Activated CD4-positive, CD25-positive, alpha-beta regulatory T cell treated with anti-CD3 and anti-CD28 coated beads, Interleukin-2, amount 50 U/mL, for 72 hours (primary cell): ENCODE results near the gene FAM98B.

Experiments used
- DNase-seq: peaks from one replicate; pipeline ENCODE4 v3.0.0; 2021

FAM98B gene

DNA sequence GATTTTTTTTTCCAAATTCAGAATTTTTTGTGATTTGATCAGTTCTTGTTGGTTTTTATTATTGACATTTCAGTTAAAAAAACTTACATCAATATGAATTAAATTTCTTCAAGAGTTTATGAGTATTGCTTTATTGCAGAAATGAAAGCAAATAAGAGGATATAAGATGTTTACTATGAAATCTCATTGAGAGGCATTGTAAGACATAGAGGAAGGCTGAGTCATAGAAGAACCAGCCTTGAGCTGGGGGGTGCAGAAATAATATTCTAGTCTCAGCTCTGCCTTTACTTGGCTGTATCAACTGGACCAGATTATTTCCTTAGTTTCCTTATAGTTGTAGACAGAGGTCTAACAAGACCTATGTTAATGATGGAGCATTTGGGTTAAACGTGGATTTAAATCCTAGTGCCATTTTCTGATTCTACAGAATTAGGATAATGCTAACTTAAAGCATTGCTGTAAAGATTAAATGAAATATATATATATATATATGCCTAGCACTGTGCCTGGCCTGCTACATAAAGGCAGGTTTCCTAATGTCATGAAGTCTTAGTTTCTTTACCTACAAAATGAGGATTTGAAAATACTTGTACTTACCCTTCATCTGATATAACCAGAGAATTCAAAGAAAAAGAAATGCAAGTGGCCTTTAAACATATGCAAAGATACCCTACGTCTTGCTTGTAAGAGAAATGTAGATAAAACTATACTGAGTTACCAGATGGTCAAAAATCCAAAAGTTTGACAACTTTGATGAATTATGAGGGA is 7.3 kb downstream of the FAM98B start:
- no peak for DNase-seq

DNA sequence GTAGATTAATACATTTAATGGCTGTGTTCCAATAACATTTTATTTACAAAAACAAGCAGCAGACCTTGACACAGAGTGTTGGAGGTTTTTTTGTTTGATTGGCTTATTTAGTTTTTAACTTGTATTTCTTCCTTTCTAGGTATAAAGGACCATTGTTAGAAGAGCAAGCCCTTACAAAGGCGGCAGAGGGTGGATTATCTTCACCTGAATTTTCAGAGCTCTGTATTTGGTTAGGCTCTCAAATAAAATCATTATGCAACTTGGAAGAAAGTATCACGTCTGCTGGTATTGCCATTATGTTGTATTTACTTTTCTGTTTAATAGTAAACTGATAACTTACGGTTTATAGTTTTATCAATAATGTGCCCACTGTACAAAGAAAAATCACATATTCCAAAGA is 10.0 kb downstream of the FAM98B start:
- no peak for DNase-seq

DNA sequence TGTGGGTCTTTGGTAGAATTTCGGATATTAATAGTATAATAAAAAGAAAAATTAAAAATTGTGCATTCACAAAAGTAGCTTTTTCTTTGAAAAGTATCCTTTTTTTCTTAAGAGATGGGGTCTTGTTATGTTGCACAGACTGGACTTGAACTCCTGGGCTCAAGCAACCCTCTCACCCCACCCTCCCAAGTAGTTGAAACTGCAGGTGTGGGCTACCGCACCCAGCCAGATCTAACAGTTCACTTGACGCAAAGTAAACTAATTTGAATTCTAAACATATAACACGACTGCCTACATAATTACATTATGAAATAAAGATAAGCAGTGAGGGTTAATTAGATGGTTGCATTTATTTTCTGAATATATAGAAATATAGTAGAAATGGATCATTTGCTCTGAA is 10.7 kb downstream of the FAM98B start:
- DNase-seq: no peak

DNA sequence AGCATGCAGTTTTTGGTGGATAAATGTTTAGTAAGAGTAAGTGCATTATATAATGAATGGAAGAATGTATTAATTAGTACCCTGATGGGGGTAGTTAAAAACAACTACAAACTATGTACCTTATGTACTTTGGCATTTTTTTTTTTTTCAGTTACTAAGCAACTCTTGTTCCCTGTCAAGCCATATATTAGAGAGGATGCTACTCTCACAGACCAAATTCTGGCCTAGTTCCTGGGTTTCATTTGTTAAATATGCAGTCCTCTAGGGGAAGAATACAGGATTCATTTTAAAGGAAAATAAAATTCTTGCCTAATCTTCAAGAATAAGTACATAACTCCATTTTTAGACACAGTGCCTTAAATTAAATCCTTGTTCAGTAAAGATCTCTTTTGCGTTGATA is 16.9 kb downstream of the FAM98B start:
- no peak for DNase-seq

DNA sequence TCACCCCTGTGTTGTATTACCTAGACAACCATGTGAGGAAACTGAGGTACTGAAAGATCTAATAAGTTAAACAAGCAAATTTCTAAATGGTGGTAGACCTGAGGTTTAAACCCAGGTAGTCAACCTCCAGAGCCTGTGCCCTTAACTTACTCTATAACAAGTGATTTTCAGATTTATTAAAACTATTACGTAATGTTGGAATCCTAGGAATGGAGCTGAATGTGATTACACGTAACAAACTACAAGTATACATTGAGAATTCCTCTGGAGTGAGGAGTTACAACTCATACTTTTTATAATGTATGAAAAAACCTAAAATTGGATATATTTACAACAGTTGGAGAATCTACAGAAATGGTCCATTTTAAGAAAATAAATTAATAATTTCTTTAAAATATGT is 18.0 kb downstream of the FAM98B start:
- no peak for DNase-seq

DNA sequence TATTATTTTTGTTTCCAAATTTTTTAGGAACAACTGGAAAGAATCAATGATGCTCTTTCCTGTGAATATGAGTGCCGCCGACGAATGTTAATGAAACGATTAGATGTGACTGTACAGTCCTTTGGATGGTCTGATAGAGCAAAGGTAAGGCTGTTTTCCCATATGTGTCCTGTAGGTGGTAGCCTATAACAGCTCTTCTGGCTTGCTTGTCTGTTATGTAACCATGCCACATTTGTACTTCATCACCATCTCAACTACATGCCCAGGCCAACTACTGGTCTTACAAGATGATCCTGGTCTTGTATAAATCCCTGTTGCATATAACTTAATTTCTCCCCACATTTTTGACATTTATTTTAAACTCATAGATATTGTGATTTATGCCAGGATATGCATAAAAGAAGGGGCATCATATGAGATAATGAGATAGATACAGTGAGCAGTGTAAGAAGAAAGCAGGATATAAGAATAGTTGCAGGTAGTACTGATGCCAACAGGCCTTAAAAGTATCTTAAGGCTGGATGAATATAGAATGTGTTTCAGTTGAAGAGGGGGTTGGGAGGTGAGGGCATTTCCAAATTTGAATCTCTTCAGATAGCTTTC is 20.3 kb downstream of the FAM98B start:
- DNase-seq: no peak

DNA sequence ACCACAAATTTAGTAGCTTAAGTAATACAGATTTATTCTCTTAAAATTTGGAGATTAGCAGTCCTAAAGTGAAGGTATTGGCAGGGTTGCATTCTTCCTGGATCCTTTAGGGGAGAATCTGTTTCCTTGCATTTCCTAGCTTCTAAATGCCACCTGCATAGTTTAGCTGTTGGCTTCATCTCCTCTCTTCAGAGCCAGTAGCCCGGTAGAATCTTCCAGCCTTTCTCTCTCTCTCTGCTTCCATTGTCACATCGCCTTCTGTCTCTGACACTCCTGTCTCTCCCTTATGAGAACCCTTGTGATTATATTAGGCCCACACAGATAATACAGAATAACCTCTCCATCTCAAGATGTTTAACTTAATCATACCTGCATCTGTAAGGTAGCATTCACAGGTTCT is 21.4 kb downstream of the FAM98B start:
- no peak for DNase-seq

DNA sequence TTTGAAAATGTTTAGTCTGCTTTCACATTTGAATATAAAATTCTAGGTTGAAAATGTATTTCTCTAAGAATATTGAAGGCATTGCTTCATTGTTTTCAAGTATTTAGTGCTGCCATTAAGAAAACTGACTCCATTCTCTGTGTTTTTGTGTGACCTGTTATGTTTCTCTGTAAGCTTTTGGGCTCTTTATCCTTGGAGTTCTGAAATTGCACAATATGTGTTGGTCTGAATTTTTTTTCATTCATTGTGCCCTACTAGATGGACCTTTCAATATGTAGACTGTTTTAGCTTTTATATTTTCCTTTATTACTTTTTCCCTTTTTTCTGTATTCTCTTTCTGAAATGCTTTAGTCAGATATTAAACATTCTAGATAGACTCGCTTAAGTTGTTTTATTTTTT is 22.2 kb downstream of the FAM98B start:
- no peak for DNase-seq

DNA sequence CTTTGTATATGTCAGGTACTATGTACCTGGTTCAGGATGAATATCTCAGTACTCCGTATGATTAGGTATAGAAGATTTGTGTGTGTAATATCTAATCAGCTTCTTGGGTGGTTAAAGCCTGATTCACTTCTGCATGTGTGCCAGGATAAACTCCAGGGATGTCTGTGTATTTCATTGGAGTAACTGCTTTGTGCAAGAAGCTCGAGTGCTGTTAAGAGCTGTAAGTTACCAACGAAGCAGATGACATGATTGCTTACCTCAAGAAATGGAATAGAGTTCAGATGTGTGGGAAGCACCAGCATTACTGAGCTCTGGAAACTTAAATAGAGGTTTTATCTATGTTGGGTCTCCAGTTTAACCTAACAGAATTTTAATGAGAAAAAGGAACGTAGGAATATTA is 23.7 kb downstream of the FAM98B start:
- DNase-seq: no peak

DNA sequence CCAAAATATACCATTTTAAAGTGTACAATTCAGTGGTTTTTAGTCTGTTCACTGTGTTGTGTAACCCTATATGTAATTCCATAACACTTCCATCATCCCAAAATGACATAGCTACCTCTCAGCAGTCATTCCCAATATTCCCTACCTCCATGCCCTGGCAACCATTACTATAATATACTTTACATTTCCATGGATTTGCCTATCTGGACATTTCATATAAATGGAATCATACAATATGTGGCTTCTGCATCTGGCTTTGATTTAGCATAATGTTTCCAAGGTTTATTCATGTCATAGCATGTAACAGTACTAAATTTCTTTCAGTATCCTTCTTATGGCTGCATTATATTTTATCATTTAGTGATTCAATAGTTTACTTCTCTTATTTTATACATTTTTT is 25.3 kb downstream of the FAM98B start:
- DNase-seq: no peak

DNA sequence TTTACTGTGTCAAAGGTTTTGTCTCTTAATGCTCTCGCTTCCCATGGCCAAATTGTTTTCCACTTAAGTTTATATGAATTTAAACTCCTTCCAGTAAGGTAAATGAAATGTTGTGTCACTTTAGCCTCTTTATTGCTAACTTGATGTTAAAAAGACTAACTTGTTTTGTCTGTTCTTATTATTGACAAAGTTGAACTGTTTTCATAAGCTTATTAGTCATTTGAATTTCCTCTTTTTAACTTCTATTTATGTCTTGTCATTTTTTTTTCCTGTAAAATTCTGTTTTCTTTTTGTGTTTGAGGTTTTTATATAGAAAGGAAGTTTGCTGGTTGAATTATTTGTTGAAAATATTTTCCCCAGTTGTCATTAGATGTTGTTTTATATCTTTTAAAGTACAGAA is 25.8 kb downstream of the FAM98B start:
- DNase-seq: no peak

DNA sequence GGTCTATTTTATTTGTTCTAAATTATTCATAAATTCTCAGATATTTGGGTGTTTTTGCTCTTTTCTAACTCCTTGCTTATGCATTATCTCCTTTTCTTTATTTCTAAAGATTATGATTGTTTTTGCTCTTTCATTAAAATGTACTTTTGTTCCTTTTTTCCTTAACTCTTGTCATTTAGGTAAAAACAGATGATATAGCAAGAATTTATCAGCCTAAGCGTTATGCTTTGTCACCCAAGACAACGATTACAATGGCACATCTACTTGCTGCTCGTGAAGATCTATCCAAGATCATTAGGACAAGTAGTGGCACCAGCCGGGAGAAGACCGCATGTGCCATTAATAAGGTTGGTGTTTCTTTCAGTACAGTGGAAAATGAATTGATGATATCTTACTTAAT is 27.2 kb downstream of the FAM98B start:
- no peak for DNase-seq

DNA sequence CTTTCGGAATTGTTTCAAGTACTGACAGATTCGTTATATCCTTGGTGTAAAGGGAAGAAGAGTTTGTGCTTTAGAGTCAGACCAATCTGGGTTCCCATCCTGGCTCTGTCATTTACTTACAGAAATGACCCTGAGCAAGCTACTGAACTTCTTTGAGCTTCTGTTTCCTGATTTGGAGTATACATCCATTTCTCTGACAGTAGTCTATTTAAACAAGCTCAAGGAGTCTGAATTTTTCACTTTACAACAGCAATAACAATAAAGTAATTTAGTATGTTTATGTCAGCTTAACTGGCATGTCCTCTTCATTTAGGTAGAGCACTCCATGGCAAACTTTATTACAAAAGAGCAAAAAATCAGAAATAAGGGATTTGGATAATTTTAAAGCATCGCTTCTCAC is 27.8 kb downstream of the FAM98B start:
- no peak for DNase-seq

DNA sequence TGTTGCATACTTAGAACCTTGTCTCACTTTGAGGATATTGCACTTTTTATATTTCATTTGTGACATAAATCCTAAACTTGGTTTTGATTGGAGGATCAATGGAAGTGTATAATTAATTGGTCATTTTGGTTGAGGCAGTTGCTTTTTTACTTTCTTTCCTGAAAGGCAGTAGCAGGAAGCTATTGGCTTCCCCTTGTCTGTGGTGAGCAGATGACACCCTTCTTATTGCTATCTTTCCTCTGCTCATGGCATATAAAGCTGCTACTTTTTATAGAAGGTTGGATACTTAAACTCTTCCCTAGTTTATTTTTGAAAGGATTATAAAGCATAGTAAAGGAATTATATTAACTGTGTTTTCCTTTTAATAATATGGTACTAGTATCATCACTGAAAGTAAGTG is 28.6 kb downstream of the FAM98B start:
- no peak for DNase-seq

DNA sequence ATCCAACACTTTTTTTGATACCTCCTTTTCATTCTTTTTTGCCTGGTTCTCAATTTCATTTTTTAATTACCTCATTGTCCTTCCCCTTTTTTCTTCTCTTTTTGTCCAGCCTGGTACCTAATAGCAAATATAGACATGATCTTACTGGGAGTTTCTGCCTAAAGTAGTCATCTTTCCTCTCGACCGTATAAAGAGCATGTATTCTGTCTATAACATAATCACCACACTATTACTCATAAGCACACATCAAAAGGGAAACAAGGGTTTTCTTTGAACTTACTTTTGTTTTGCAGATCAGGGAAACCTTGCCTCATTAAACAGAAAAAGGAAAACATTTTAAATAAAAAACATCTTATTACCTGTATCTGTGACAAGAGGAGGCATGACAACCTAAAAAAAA is 33.0 kb downstream of the FAM98B start:
- DNase-seq: no peak

DNA sequence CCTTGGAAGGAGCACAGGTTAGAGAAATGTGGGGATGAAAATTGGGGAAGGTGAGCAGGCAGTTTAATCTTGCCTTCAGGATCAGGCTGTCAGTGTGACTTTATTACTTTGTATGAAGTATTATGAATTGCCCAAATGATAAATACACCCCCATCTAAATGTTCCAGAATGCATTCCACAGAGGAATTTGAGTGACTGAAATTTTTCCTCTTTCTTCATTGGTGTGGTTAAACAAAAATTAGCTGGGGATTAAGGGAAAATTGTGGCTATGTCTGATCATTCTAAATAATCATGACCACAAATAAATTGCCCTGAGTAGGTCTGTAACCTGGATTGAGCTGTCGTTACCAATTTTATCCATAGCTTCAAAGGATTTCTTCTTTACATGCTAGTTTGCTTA is 33.5 kb downstream of the FAM98B start:
- DNase-seq: no peak

DNA sequence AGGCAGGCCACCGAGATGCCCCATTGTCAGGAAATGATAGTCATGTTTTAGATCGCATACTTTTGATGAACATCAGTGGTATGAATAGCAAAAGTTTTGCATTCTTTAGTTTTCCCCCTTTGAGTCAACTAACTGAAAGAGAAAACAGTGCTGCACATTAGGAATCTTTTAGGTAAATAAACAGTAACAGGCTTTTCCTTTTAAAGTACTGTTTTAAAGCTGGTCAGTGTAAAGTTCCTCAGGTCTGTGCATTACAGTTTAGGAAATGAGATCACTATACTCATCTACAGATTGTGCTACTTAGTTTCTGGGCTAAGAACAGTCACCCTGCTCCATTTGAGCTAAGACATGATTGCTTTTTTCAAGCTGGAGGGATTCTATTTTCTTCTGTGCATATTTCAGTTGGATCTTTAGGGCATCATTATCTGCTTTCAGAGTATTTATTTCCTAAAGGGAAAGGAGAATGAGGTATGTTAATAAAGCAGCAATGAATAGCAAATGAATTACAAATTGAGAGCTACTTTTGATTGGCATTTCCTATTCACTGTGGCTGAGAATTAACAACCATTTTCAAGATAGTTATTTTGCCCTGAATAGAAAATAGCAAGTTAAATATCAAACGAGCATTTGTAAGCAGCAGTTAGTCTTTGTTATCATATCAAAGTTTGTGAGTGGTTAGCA is 36.5 kb downstream of the FAM98B start:
- DNase-seq: no peak

DNA sequence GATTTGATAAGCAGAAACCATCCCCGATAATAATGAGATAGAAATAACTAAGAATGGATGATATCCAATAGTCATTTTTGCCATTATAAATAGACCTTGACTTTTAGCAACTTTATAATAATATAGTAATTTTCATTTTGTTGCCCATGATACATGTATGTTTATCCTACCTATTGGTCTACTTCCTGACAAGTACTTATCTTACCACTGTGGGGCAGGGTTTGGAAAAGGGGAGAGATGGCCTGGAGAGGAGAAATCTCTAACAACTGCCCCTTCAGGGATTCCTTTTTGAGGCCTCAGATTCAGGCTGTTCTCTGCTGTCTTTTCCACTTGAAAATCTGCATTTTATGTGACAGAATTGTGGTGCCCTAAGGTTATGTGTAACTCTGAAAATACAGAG is 42.2 kb downstream of the FAM98B start:
- no peak for DNase-seq

DNA sequence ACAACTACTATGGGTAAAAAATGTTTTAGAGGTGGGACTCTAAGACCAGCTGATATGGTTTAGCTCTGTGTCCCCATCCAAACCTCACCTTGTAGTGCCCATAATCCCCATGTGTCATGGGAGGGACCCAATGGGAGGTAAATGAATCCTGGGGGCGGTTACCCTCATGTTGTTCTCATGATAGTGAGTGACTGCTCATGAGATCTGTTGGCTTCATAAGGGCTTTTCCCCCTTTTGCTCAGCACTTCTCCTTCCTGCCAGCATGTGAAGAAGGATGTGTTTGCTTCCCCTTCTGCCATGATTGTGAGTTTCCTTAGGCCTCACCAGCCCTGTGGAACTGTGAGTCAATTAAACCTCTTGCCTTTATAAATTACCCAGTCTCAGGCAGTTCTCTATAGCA is 45.7 kb downstream of the FAM98B start:
- DNase-seq: no peak

DNA sequence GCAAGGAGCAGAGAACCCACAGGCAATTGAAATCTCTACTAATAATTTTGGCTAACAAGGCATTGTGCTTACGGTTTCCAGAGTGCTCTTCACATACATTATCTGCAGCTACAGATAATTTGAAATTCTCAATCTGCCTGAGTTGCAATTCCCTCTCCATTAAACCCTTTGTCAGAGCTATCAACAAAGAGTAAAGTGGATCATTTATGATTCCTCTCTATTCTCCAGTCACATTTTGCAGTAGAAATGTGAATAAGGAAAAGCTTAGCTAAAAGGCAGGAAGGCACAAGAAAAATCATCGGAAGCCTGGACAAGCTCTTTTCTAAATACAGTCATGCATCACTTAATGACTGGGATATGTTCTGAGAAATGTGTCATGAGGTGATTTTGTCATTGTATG is 49.6 kb downstream of the FAM98B start:
- DNase-seq: no peak

DNA sequence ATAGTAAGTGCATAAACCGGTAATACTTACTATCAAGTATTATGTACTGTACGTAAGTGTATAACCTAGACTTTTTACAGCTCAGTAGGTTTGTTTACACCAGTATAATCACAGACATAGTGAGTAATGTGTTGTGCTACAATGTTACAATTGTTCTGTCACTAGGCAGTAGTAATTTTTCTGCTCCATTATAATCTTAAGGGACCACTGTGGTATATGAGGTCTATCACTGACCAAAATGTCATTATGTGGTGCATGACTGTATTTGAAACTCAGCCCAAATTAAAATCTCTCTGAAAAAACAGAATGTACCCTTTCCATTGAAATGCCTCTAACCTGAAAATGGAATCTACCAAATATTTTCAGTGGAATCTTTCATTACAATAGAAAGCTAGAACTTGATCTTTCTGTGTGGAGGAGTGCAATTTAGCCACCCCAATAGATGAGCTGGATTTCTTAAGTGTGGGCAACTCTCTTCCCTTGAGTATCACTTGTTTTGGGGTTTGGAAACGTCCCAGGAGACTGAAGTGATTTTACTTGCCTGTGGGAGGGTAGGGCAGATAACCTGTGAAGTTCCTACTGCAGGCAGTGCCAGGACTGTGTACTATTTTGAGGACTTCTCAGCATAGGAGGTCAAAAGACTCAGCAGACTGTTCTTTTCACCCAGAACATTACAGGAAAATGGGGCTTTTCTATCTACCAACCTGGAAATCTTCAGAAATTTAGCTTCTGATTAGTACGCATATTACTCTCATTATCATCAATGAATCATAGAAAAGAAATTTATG is 50.9 kb downstream of the FAM98B start:
- no peak for DNase-seq

DNA sequence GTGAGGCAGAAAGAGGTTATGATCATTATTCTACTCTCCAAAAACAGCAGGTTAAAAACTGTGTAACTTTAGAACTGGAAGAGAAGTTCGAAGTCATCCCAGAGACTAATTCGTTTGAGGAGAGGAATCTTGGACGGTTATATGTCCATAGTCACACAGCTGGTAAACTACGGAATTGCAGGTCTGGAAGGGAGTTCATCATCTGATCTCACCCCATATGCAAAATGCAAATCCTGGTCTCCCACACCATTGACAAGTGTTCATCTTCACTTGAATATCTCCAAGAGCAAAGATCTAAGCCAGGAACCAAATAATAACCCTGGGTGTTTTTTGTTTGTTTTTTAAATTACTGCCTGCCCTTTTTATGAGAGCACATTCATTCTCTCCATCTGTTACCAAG is 53.1 kb downstream of the FAM98B start:
- DNase-seq: no peak

DNA sequence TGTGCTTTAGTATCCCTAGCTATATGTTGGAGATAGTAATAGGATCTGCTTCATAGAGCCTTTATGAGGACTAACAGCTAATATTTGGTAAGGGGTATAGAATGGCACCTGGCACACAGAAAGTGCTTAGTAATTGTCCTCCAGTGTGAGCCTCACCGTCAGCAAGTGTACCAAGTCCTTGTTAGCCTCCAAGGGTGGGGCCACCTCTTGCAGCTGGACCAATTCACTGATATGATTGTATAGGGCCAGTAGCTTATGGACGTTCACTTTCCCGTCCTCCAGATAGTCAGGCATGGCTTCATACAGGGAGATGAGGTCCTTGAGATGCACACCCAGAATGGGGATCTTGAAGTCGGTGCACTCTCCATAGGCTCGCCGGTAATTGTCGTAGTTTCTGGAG is 53.6 kb downstream of the FAM98B start:
- no peak for DNase-seq

DNA sequence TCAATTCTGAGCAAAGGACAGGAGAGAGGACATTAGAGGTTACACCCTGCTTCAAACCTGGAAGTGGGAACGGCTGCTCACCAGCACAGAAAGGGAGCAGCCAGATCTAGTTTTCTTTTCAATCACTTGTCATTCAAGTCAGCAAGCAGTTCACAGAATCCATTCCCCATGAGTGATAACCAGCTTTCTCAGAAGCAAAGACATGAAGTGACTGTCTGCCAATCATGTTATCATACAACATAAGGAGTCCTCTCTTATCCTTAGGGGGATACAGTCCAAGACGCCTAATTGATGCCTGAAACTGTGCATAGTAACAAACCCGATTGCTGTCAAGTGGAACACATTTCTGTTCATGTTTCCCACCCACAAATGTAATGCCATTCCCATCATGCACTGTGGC is 54.7 kb downstream of the FAM98B start:
- DNase-seq: no peak
